ENCODE measurements around the gene SDF4. TPM values are rescaled to one million over a fixed set of nuclear protein-coding genes. Genes with fewer than 3 reads are reported as not detected.

Gene SDF4
- total and polyA plus RNA-seq, 2 experiments from 2014 or later, result 45.0 to 62.6 TPM

DNA sequence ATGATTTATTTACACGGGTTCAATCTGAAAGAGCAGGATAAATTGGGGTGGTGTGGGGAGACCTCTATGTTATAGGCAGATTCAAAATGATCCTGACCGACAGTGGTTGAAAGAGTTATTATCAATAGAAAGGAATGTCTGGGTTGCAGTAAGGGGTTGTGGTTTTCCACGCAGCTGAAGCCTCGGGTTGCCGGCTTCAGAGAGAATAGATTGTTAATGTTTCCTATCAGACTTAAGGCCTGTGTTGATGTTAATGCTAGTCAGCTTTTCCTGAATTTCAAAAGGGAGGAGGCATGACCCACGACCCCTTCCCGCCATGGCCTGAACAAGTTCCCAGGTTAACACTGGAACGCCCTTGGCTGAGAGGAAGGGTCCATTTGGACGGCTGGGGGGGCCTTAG is 44.0 kb upstream of the SDF4 start (continued):
- TF ChIP-seq ZNF331 (CRISPR knock-in tag; IDR thresholded peaks at IDR 0.05; ENCODE audit: low read depth), result no peak

- H3K4me2 ChIP-seq, result no peak overlapping the region
- ATAC-seq, result no peak
- H3K4me1 ChIP-seq (ENCODE audit: insufficient read depth), result no peaks in the 10 kb centered on the region; the same call in 1 of the 2 replicates
- peaks cover 11% of the 10 kb centered on the region; the same call in 2 of the 3 replicates for H3K36me3 Mint-ChIP-seq (ENCODE audit: low read depth)
- H3K4me1 Mint-ChIP-seq, result peaks cover 25% of the 10 kb centered on the region
- H3K79me2 ChIP-seq (replicated peaks; ENCODE audit: insufficient read depth), result peaks cover 33% of the 10 kb centered on the region
- H3K36me3 ChIP-seq (ENCODE audit: insufficient read depth), result no peaks in the 10 kb centered on the region
- H3K27ac Mint-ChIP-seq, result no peak overlapping the region
- peaks cover 3% of the 10 kb centered on the region; the same call in 1 of the 3 replicates for H3K9me3 Mint-ChIP-seq
- H3K4me3 Mint-ChIP-seq, result peak overlapping the region; percentile 66
- no peaks in the 10 kb centered on the region for H3K27me3 ChIP-seq (ENCODE audit: insufficient read depth)
- no peak overlapping the region for H3K27ac ChIP-seq (ENCODE audit: low read depth)
- H3K27me3 Mint-ChIP-seq (ENCODE audit: insufficient read depth, low read depth, poor library complexity), result peaks cover 18% of the 10 kb centered on the region
- peaks cover 13% of the 10 kb centered on the region for H4K20me1 ChIP-seq (replicated peaks; ENCODE audit: insufficient read depth)
- no peak overlapping the region for H3K4me3 ChIP-seq
- no peak overlapping the region for H2AFZ ChIP-seq
- H3K9me2 ChIP-seq (ENCODE audit: insufficient read depth), result no peaks in the 10 kb centered on the region
- no peak for DNase-seq (ENCODE audit: low spot score)
- H3F3A ChIP-seq (replicated peaks; ENCODE audit: low read depth), result no peaks in the 10 kb centered on the region
- TF ChIP-seq NANOG (IDR thresholded peaks at IDR 0.05; ENCODE audit: borderline replicate concordance) (no peak), POLR2AphosphoS5 (IDR thresholded peaks at IDR 0.05; ENCODE audit: low read depth) (no peak), JUNB (IDR thresholded peaks at IDR 0.05; ENCODE audit: unreplicated experiment) (no peak), ZNF331 (CRISPR knock-in tag; IDR thresholded peaks at IDR 0.05; ENCODE audit: low read depth) (no peak), STAT1 (IDR thresholded peaks at IDR 0.05; ENCODE audit: unreplicated experiment) (no peak), EZH2 (IDR thresholded peaks at IDR 0.05; ENCODE audit: low read depth, unreplicated experiment) (no peak), CREB1 (CRISPR knock-in tag; IDR thresholded peaks at IDR 0.05; ENCODE audit: low read depth) (no peak), EZH2phosphoT487 (IDR thresholded peaks at IDR 0.05; ENCODE audit: unreplicated experiment) (no peak), ZNF114 (CRISPR knock-in tag; IDR thresholded peaks at IDR 0.05) (no peak)
- TF ChIP-seq, protein P1, sequence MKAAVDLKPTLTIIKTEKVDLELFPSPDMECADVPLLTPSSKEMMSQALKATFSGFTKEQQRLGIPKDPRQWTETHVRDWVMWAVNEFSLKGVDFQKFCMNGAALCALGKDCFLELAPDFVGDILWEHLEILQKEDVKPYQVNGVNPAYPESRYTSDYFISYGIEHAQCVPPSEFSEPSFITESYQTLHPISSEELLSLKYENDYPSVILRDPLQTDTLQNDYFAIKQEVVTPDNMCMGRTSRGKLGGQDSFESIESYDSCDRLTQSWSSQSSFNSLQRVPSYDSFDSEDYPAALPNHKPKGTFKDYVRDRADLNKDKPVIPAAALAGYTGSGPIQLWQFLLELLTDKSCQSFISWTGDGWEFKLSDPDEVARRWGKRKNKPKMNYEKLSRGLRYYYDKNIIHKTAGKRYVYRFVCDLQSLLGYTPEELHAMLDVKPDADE (IDR thresholded peaks at IDR 0.05), result no peak
- TF ChIP-seq, protein P2, sequence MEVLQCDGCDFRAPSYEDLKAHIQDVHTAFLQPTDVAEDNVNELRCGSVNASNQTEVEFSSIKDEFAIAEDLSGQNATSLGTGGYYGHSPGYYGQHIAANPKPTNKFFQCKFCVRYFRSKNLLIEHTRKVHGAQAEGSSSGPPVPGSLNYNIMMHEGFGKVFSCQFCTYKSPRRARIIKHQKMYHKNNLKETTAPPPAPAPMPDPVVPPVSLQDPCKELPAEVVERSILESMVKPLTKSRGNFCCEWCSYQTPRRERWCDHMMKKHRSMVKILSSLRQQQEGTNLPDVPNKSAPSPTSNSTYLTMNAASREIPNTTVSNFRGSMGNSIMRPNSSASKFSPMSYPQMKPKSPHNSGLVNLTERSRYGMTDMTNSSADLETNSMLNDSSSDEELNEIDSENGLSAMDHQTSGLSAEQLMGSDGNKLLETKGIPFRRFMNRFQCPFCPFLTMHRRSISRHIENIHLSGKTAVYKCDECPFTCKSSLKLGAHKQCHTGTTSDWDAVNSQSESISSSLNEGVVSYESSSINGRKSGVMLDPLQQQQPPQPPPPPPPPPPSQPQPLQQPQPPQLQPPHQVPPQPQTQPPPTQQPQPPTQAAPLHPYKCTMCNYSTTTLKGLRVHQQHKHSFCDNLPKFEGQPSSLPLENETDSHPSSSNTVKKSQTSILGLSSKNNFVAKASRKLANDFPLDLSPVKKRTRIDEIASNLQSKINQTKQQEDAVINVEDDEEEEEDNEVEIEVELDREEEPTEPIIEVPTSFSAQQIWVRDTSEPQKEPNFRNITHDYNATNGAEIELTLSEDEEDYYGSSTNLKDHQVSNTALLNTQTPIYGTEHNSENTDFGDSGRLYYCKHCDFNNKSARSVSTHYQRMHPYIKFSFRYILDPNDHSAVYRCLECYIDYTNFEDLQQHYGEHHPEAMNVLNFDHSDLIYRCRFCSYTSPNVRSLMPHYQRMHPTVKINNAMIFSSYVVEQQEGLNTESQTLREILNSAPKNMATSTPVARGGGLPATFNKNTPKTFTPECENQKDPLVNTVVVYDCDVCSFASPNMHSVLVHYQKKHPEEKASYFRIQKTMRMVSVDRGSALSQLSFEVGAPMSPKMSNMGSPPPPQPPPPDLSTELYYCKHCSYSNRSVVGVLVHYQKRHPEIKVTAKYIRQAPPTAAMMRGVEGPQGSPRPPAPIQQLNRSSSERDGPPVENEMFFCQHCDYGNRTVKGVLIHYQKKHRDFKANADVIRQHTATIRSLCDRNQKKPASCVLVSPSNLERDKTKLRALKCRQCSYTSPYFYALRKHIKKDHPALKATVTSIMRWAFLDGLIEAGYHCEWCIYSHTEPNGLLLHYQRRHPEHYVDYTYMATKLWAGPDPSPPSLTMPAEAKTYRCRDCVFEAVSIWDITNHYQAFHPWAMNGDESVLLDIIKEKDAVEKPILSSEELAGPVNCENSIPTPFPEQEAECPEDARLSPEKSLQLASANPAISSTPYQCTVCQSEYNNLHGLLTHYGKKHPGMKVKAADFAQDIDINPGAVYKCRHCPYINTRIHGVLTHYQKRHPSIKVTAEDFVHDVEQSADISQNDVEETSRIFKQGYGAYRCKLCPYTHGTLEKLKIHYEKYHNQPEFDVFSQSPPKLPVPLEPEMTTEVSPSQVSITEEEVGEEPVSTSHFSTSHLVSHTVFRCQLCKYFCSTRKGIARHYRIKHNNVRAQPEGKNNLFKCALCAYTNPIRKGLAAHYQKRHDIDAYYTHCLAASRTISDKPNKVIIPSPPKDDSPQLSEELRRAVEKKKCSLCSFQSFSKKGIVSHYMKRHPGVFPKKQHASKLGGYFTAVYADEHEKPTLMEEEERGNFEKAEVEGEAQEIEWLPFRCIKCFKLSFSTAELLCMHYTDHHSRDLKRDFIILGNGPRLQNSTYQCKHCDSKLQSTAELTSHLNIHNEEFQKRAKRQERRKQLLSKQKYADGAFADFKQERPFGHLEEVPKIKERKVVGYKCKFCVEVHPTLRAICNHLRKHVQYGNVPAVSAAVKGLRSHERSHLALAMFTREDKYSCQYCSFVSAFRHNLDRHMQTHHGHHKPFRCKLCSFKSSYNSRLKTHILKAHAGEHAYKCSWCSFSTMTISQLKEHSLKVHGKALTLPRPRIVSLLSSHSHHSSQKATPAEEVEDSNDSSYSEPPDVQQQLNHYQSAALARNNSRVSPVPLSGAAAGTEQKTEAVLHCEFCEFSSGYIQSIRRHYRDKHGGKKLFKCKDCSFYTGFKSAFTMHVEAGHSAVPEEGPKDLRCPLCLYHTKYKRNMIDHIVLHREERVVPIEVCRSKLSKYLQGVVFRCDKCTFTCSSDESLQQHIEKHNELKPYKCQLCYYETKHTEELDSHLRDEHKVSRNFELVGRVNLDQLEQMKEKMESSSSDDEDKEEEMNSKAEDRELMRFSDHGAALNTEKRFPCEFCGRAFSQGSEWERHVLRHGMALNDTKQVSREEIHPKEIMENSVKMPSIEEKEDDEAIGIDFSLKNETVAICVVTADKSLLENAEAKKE (CRISPR knock-in tag; IDR thresholded peaks at IDR 0.05), result no peak
- TF ChIP-seq, protein P3, sequence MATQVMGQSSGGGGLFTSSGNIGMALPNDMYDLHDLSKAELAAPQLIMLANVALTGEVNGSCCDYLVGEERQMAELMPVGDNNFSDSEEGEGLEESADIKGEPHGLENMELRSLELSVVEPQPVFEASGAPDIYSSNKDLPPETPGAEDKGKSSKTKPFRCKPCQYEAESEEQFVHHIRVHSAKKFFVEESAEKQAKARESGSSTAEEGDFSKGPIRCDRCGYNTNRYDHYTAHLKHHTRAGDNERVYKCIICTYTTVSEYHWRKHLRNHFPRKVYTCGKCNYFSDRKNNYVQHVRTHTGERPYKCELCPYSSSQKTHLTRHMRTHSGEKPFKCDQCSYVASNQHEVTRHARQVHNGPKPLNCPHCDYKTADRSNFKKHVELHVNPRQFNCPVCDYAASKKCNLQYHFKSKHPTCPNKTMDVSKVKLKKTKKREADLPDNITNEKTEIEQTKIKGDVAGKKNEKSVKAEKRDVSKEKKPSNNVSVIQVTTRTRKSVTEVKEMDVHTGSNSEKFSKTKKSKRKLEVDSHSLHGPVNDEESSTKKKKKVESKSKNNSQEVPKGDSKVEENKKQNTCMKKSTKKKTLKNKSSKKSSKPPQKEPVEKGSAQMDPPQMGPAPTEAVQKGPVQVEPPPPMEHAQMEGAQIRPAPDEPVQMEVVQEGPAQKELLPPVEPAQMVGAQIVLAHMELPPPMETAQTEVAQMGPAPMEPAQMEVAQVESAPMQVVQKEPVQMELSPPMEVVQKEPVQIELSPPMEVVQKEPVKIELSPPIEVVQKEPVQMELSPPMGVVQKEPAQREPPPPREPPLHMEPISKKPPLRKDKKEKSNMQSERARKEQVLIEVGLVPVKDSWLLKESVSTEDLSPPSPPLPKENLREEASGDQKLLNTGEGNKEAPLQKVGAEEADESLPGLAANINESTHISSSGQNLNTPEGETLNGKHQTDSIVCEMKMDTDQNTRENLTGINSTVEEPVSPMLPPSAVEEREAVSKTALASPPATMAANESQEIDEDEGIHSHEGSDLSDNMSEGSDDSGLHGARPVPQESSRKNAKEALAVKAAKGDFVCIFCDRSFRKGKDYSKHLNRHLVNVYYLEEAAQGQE (IDR thresholded peaks at IDR 0.05; ENCODE audit: unreplicated experiment), result no peak
- TF ChIP-seq, protein P4, sequence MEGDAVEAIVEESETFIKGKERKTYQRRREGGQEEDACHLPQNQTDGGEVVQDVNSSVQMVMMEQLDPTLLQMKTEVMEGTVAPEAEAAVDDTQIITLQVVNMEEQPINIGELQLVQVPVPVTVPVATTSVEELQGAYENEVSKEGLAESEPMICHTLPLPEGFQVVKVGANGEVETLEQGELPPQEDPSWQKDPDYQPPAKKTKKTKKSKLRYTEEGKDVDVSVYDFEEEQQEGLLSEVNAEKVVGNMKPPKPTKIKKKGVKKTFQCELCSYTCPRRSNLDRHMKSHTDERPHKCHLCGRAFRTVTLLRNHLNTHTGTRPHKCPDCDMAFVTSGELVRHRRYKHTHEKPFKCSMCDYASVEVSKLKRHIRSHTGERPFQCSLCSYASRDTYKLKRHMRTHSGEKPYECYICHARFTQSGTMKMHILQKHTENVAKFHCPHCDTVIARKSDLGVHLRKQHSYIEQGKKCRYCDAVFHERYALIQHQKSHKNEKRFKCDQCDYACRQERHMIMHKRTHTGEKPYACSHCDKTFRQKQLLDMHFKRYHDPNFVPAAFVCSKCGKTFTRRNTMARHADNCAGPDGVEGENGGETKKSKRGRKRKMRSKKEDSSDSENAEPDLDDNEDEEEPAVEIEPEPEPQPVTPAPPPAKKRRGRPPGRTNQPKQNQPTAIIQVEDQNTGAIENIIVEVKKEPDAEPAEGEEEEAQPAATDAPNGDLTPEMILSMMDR (conservative IDR thresholded peaks at IDR 0.05; ENCODE audit: low read depth in 2 of 2), result no peak
Observed at GRCh38 chr1:1274931-1275431, 43.2 kb upstream of the SDF4 start.
